SU-DHL-6 (cell line): Measurements from ENCODE around the gene SH3BP5.

Source experiments
- CTCF ChIP-seq: fragments of 200-600 bp; sonication (generic); IDR thresholded peaks from one replicate; pipeline ENCODE4 v1.5.1; 2017; ENCODE audit warnings: antibody characterized with exemption, mild to moderate bottlenecking, low read length, moderate library complexity; ENCODE audit not compliant: insufficient read depth, poor library complexity, severe bottlenecking
- EZH2phosphoT487 ChIP-seq: fragments of 200-600 bp; sonication (generic), shearing (Covaris generic); conservative IDR thresholded peaks from 2 replicates; pipeline ENCODE4 v1.6.1; 2018; ENCODE audit warnings: mild to moderate bottlenecking, antibody characterized with exemption, low read length, moderate library complexity, mixed read lengths

- TF ChIP-seq CTCF (no peak), EZH2phosphoT487 (no peak)
These were observed 10.6 kb upstream of the SH3BP5 start for GRCh38 chr3:15342945-15343344.
